Medulla oblongata (tissue), 1 donor: ENCODE data around the gene PLA2G2C.
"Not testable (repeated sequence)": the region's sequence is repeated elsewhere in the genome, so short reads cannot be mapped to it uniquely, and the experiment has no call there.

ENCODE experiments used
- DNase-seq: peaks from one replicate; pipeline ENCODE4 v3.0.0-alpha.2; 2015; ENCODE audit errors: extremely low spot score

The PLA2G2C gene

DNA sequence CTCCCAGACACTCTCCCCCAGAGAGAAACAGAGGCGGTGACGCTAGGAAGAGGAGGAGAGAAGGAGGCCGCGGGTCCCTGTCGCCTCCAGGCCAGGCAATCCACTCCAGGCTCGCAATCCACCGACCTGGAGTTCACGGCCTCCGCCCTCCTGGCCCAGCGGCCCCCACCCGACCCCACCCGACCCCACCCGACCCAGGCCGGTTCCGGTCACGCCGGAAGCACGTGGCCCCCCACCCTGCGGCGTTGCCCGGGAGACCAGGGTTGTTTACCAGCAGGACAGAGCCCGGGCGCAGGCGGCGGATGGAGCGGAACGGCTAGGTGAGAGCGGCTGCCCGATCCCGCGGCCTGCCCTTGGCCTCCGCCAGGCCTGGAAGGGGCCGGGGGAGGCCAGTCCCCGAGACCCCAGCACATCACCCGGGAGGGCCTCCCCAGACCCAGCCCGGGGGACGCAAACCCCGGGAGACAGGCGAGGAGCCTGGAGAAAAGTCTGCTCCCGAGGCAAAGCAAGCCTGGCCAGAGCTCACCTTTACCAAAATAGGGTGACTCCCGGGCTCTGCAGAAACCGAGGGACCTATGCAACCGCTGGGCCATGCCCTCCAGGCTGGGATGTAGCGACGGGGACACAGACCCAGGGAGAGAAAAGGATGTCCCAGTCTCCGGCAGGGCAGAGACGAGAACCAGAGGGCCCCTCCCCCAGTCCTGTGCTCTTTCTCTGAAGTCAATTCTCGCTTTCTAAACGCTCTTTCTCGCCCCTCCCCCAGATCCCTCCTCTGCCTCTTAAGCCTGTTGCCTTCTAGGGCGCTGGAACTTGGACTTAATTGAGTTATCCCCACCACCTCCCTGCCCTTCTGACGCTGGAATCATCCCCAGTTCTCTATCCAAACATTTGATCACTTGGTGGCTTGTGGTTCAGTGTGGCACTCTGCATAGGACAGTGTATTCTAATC is at the start of gene PLA2G2C, which contains the start of gene UBXN10:
Gene PLA2G2C, minus strand, starts transcription at position 685 of the 949 bp plus-strand sequence. CDS start 9,155 bp downstream, outside the sequence.
Gene UBXN10, plus strand, starts transcription at position 263 of the 949 bp plus-strand sequence. CDS start 4,466 bp downstream, outside the sequence.
- DNase-seq = peak; percentile 43

- no peak for DNase-seq
These were observed 48.6 kb upstream of the PLA2G2C start for GRCh38 chr1:20234788-20235535.

- DNase-seq = peak; percentile 64
These were observed 47.5 kb upstream of the PLA2G2C start for GRCh38 chr1:20233866-20234265.

- peak; percentile 33 for DNase-seq
These were observed 47.1 kb upstream of the PLA2G2C start for GRCh38 chr1:20233394-20233793.

GRCh38 chr1:20232564-20232963 is 46.2 kb upstream of the PLA2G2C start:
- DNase-seq = not testable (repeated sequence)

GRCh38 chr1:20229171-20229570 is 42.9 kb upstream of the PLA2G2C start:
- no peak for DNase-seq

- no peak for DNase-seq
These were observed 42.1 kb upstream of the PLA2G2C start for GRCh38 chr1:20228314-20228825.

- no peak for DNase-seq
These were observed 41.4 kb upstream of the PLA2G2C start for GRCh38 chr1:20227704-20228103.

GRCh38 chr1:20224546-20224945 is 38.2 kb upstream of the PLA2G2C start:
- DNase-seq = no peak

DNA sequence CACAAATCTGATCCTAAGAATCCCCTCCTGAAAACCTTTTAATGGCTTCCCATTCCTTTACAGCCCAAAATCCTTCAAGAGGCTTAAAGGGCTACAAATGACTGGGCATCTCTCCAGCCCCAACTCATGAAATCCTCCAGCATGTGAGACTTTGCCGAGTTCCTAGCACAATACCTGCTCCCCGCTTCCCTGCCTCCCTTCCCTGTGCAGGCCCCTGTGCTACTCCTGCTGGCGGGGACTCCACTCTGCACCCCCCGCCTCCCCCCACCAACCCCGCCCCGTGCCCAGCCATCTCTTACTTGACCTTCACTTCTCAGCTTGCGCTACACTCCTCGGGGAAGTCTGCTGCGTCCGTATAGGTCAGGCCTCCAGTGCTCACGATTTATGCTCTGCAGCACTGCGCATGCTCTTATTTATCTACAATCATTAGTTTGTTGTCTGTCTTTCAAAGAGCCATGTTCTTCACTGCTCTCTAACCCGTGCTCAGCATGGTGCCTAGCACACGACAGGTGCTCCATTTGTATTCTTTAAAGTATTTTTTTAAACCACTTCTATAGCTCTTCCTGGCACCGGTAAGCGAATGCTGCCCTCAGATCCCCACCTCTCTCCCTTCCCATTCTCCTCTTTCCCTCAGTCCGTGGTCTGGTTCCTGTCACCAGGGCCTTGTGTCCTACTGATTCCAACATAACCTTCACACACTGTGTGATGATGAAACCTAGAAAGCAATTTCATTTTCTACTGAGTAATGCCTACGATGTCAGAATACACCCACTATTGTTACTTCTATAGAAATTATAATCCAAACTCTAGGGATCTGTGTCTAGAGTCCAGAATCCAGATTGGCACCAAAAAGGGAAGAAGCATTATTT is 37.5 kb upstream of the PLA2G2C start:
- no peak for DNase-seq

DNA sequence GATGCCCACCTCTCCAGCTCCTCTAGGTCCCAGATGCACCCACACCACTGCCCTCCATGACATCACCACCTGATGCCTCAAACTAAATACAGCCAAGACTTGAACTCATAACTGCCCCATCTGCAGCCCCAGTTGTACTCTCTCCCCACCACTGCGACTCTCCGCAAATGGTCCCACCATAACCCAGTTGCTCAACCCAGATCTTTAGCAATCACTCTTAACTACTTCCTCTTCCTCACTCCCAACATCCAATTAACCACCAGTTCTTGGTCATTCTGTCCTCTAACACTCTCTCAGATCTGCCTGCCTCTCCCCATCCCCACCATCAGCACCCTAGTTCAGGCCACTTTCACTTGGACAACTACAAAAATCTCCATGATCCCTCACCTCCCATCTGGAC is 36.8 kb upstream of the PLA2G2C start:
- DNase-seq = no peak

- peak; percentile 7 for DNase-seq
These were observed 33.7 kb upstream of the PLA2G2C start for GRCh38 chr1:20220036-20220435.

GRCh38 chr1:20219053-20219452 is 32.7 kb upstream of the PLA2G2C start:
- DNase-seq = not testable (repeated sequence)

GRCh38 chr1:20216574-20216973 is 30.3 kb upstream of the PLA2G2C start:
- no peak for DNase-seq

- DNase-seq = no peak
These were observed 29.4 kb upstream of the PLA2G2C start for GRCh38 chr1:20215716-20216115.

DNA sequence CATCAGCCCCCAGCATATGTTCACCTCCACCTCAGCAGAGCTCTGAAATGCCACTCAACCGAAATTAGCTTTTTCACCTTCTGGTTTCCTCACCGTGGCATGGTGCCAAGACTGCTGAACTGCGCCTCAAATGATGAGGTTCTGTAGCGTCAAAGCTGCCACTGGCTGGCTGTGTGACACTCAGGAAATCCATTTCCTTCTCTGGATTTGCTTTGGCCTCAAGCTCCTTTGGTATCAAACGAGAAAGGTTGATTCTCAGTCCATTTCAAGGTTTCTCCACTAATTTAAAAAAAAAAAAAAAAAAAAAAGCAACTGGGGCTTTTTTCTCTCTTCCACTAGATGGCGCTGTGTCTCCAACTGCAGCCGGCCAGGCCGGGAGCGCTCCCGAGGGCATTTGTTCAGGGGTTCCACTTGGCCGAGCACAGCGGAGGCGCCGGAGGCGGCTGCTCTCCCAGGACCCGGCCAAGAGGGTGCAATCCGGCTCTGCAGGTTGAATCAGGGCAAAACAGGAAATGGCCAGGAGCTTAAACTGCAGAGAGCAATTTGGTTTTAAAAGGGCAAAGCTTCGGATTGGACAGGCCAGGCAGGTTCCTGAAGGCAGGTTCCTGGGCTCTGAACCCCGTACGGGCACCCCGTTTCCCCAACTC is 26.5 kb upstream of the PLA2G2C start:
- DNase-seq = peak; percentile 70

GRCh38 chr1:20212085-20212684 is 25.9 kb upstream of the PLA2G2C start:
- no peak for DNase-seq

- no peak for DNase-seq
These were observed 25.2 kb upstream of the PLA2G2C start for GRCh38 chr1:20211511-20211931.

GRCh38 chr1:20210736-20211460 is 24.6 kb upstream of the PLA2G2C start:
- DNase-seq = no peak

DNA sequence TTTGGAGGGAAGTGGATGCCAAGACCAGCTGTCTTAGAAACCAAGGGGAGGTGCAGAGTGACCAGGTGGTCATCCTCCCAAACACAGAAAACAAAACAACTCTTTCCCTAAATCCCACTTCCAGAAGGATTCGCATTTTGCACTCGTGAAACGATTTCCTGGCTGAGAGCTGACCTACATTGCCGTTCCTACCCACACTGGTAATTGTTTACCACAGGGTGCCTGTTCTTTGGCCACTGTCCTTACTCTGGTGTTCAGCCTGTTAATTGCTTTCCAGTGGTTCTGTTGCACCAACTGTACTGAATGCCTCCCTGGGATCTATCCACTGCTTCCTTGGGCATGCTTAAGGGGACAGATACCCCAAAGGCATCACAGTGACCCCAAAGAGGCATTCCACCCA is 23.2 kb upstream of the PLA2G2C start:
- no peak for DNase-seq
